Kidney capillary endothelial cell (primary cell): ENCODE data around the gene FHL2.
"Not testable (repeated sequence)": the region's sequence is repeated elsewhere in the genome, so short reads cannot be mapped to it uniquely, and the experiment has no call there.

Experiments
- DNase-seq: peaks from one replicate; pipeline ENCODE4 v3.0.0-alpha.2; 2018; ENCODE audit warnings: low spot score

FHL2 gene, protein sequence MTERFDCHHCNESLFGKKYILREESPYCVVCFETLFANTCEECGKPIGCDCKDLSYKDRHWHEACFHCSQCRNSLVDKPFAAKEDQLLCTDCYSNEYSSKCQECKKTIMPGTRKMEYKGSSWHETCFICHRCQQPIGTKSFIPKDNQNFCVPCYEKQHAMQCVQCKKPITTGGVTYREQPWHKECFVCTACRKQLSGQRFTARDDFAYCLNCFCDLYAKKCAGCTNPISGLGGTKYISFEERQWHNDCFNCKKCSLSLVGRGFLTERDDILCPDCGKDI

GRCh38 chr2:105398336-105399206 lies at the start of gene FHL2:
Gene FHL2, minus strand, starts transcription at chr2:105399051. Its CDS starts 12,535 bp downstream, at chr2:105386516.
- DNase-seq: peak; percentile 65

DNA sequence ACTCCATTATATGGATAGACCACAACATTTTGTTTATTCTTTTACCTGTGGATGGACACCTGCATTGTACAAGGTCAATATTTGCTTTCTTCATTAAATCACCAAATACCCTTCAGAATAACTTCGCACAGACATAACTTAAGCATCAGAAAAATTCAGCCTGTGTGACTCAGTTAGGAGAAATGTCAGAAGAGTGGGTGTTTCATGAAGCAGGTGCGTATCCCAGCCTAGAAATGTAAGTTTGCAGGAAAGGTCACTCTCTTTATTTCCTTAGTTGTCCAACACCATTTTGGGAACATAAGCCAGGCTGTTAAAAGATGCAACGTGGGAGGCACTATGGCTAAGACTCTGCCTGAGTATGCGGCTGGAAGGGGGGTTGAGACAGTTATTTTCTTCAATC lies 48.6 kb upstream of the FHL2 start:
- DNase-seq: no peak

DNA sequence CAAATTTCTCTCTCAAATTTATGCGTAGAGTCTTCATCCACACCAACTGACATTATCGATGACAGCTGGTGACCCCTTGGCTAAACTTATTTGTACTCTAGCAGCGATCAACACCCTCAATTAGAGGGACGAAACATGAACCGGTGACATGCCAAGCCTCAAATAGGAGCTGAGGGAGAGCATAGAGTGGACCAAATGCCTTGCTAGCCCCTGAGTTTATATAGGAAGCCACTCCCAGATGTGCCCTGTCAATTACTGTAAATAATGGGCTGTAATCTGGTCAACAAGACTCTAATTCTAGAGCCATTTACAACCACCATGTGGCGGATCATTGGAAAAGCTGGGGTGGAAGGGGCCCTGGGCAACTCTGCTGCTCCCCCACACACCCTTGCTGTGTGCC lies 47.6 kb upstream of the FHL2 start:
- DNase-seq: no peak

DNA sequence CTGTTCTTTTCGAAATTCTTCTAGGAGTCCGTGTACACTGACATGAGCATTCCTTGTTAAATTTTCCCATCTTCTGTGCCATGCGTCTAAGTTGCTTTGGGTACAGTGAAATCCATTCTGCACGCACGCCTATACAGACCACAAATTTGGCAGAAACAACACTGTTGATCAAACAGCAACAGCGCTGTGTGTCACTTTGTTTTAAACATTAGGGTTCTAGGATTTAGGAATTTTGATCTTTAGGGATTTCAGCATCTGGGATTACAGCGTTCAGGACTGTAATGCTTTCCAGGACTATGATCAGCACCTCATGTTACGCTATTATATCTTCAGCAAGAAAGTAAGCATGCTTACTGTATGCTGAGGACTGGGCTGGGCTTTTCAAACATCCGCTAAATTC lies 47.1 kb upstream of the FHL2 start:
- DNase-seq: no peak

- no peak for DNase-seq
Observed at GRCh38 chr2:105445498-105445897, 46.6 kb upstream of the FHL2 start.

DNA sequence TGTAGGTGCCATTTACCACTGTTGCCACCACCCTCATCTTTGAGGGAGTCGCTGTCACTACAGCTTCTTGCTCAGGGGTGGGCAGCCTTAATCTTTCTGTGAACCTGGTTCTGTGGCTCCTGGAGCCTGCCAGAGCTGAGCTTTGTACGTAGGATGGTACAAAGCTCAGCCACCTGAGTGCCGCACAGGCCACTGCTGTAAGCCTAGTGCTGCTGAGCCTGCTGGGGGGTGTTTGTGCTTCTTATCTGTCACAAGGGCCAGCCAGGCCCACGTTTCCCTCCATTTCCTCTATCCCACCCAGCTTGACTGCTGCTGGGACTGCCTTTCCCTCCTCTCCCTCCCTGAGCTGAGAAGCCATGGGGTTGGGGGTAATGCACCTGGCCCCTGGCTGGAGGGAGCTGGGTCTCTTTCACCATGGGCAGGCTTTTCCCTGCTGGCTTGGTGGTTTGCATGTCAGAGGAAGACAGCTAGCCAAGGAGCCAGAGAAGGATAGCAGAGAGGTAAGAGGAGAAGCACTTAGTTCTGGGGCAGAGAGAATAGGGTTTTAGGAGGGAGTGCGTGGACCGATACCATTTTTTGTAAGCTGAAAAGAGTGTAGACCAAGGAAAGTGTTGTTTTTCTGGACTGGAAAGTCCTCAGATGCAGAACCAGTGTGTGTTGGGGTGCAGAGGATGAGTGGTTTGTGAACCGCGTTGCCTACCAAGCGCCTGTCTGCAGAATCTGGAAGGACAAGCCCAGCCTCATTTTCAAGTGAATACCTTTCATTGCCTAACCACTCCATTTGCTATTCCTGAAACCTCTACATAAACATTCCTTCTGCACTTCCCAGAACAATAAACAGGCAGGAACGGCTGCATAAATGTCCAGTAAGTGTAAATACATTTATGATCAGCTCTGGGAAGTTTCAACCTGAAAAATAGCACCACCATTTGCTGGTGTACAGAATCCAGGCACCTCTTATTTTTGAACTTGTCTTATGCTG lies 45.1 kb upstream of the FHL2 start:
- DNase-seq: no peak

DNA sequence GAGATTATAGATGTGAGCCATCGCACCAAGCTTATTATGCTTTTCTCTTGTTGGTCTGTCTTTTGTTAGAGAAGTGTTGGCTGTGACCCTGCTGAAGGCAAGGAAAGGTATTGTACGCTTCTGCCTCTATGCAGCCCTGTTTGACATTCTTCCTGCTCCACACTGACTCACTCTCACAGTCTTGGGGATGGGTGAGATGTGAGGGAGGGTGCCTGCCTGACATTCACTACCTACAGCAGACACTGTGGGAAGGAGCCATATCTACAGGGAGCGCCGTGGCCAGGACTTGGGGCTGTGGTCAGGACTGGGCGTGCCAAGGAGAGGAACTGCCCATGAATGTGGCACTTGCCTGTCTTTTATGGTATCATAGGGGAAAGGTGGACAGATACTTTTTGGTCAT lies 43.9 kb upstream of the FHL2 start:
- DNase-seq: no peak

DNA sequence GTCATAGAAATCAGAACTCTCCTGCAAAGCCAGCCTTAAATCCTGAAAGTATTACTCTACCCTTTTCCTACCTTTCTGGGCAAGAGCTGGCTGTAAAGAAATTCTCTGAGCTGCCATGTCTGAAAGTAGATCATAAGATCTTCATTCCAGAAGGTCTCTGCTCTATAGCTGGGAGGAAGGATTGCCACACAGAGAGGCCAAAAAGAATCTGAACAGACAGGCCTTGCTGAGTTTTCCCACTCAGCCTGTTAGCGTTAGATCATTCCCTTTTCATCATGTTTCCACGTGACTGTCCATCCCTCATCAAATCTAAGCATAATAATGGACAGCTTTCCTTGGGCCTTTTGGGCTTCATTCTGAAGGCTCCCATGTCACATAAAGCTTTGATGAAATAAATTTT lies 43.2 kb upstream of the FHL2 start:
- DNase-seq: no peak

GRCh38 chr2:105439141-105439540 lies 40.3 kb upstream of the FHL2 start:
- no peak for DNase-seq

DNA sequence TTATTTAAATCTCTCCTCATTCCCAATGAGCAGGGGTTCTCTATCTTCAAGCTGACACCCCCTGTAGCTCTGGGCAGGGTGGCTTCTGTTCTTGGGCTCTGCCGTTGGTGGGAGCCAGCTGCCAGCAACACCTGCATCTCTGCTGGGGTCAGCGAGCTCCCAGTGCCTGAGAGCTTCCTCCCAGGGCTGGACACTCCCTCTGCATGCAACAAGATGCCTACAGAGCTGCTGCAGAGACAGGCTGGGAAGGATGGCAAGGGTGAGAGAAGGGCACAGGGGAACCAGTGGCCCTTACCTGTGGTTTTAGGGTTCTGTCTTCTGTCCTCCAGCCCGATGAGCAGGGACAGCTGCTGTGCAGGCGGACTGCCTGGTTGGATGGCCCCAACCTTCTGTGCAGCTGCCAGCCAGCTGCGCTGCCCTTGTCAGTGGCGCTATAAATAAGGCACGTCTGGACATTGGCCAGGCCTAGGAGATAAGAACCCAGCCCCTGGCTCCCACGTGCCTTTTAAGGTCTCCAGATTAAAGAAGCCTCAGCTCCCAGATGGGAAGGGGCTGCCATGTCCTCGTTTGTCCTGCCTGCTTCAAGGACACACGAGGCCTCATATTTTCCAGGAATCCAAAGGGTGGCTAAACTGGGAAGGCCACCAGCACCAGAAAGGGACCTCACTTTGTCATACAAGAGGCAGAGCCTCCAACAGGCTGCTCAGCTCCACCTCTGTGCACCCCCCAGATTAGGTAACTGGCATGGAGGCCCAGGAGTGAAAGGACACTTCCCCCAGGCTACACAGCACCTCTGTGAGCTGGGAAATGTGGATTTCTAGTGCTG lies 39.5 kb upstream of the FHL2 start:
- no peak for DNase-seq

- no peak for DNase-seq
Observed at GRCh38 chr2:105437708-105438103, 38.9 kb upstream of the FHL2 start.

DNA sequence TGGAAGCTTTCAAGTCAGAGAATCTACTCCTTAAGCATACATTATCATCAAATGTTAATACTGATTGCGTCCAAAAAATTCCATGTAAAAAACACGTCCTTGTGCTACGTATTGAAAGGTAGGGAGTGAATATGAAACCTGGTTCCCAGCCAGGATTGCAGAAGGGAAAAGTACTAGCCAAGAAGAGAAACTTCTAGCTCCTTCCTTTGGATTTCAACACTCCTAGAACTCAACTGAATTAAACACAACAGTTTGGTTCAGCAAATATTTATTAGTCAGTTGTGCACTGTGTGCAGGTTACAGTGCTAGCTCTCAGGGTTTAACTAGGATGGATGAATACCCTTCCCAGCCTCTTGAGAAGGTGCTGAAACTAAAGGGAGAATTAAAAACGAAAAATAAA lies 33.9 kb upstream of the FHL2 start:
- no peak for DNase-seq

DNA sequence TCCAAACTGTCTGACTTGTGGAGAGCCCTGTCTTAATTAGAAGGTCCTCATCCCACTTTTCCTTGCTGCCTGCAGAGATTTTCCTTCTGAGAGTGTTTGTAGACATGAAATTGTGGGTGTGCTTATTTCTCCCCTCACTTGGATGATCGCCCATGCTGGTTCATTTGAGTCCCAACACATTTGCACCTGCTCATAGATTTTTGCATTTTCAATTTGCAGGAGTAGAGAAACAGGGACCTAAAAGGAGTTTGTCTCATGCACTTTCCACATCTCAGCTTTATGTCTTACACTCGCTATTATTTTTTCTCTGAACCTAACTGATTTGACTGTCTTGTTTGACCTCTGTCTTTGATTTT lies 33.2 kb upstream of the FHL2 start:
- DNase-seq: no peak

DNA sequence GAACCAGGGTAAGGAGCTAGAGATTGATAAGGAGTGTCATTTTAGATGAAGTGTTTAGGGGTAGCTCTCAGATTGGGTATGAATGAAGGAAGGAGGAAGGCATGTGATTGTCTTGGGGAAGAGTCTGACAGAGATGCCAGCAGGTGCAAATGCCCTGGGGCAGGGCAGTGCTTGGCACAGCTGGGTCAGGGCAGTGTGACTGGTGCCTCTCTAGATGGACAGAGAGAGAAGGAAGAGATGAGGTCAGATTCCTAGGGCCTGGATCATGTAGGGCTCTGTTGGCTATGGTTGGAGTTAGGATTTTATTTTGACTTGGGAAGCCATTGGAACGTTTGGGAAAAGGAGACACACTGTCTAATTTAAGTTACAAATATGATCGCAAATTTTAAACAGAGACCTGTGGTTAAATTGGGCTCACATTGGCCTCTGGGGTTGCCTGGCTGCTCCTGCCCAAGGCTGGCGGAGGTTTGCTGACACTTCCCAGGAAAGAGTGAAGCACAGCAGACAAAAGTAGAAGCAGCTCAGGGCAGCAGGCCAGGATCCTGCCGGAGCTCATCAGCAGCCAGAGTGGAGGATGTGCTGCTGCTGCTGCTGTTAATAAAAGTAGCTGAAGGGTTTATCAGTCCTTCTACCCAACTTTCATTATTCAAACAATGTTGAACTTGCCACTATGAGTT lies 32.7 kb upstream of the FHL2 start:
- DNase-seq: no peak

- DNase-seq: no peak
Observed at GRCh38 chr2:105428387-105429018, 29.7 kb upstream of the FHL2 start.

- DNase-seq: no peak
Observed at GRCh38 chr2:105427485-105427884, 28.6 kb upstream of the FHL2 start.

- no peak for DNase-seq
Observed at GRCh38 chr2:105426626-105427292, 27.9 kb upstream of the FHL2 start.

- no peak for DNase-seq
Observed at GRCh38 chr2:105425936-105426625, 27.2 kb upstream of the FHL2 start.

DNA sequence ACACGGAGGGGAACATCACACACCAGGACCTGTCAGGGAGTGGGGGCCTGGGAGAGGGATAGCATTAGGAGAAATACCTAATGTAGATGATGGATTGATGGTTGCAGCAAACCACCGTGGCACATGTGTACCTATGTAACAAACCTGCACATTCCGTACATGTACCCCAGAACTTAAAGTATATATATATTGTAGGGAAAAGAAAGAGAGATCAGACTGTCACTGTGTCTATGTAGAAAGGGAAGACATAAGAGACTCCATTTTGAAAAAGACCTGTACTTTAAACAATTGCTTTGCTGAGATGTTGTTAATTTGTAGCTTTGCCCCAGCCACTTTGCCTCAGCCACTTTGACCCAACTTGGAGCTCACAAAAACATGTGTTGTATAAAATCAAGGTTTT lies 26.0 kb upstream of the FHL2 start:
- not testable (repeated sequence) for DNase-seq
